Glutamatergic neuron (in vitro differentiated cells): ENCODE results near the gene UCP2. TPM values are rescaled to one million over a fixed set of nuclear protein-coding genes. Genes with fewer than 3 reads are reported as not detected.

Experiments
- DNase-seq: peaks from one replicate; pipeline ENCODE4 v3.0.0; 2022
- H3K27ac Mint-ChIP-seq: one replicate; pipeline ENCODE4 v1.8.0; 2020; ENCODE audit warnings: mild to moderate bottlenecking, mixed read lengths, inconsistent platforms; ENCODE audit not compliant: unreplicated experiment
- H3K27me3 Mint-ChIP-seq: one replicate; pipeline ENCODE4 v1.8.0; 2020; ENCODE audit warnings: mild to moderate bottlenecking, moderate library complexity, mixed read lengths, inconsistent platforms; ENCODE audit not compliant: unreplicated experiment
- H3K36me3 Mint-ChIP-seq: one replicate; pipeline ENCODE4 v1.8.0; 2020; ENCODE audit warnings: mild to moderate bottlenecking, mixed read lengths, inconsistent platforms; ENCODE audit not compliant: unreplicated experiment
- H3K4me1 Mint-ChIP-seq: one replicate; pipeline ENCODE4 v1.8.0; 2020; ENCODE audit warnings: mild to moderate bottlenecking, low read depth, mixed read lengths, inconsistent platforms; ENCODE audit not compliant: unreplicated experiment
- H3K4me3 Mint-ChIP-seq: one replicate; pipeline ENCODE4 v1.8.0; 2020; ENCODE audit warnings: mild to moderate bottlenecking, mixed read lengths, inconsistent platforms; ENCODE audit not compliant: unreplicated experiment
- H3K9me3 Mint-ChIP-seq: one replicate; pipeline ENCODE4 v1.8.0; 2020; ENCODE audit warnings: mild to moderate bottlenecking, moderate library complexity, mixed read lengths, inconsistent platforms; ENCODE audit not compliant: unreplicated experiment
- total RNA-seq: library from RNA; stranded (reverse); fragmentation: NEBNext Ultra II Directional; extraction: Animal tissue kit (Norgen Biotek cat#: 25700); gene quantifications from one replicate; pipeline ENCODE4 v1.2.1, GENCODE V29; 2021; ENCODE audit not compliant: unreplicated experiment
- TF ChIP-seq, protein P1 (sequence below): fragments of 200-600 bp; sonication (generic); IDR thresholded peaks from one replicate; pipeline ENCODE4 v1.5.0; 2021; ENCODE audit not compliant: partially characterized antibody, unreplicated experiment

Gene UCP2
- total RNA-seq, 1 donor from 2014 or later: 91.1 TPM

GRCh38 chr11:73956876-73957653 is 25.6 kb downstream of the UCP2 start:
- Mint-ChIP-seq H3K4me1 (peaks cover 18% of the 10 kb centered on the region), H3K36me3 (no peaks in the 10 kb centered on the region), H3K4me3 (peak overlapping the region; percentile 47), H3K9me3 (peaks cover 7% of the 10 kb centered on the region), H3K27me3 (peaks cover 2% of the 10 kb centered on the region), H3K27ac (no peak overlapping the region)
- peak; percentile 43 for DNase-seq
- TF ChIP-seq, protein P1, sequence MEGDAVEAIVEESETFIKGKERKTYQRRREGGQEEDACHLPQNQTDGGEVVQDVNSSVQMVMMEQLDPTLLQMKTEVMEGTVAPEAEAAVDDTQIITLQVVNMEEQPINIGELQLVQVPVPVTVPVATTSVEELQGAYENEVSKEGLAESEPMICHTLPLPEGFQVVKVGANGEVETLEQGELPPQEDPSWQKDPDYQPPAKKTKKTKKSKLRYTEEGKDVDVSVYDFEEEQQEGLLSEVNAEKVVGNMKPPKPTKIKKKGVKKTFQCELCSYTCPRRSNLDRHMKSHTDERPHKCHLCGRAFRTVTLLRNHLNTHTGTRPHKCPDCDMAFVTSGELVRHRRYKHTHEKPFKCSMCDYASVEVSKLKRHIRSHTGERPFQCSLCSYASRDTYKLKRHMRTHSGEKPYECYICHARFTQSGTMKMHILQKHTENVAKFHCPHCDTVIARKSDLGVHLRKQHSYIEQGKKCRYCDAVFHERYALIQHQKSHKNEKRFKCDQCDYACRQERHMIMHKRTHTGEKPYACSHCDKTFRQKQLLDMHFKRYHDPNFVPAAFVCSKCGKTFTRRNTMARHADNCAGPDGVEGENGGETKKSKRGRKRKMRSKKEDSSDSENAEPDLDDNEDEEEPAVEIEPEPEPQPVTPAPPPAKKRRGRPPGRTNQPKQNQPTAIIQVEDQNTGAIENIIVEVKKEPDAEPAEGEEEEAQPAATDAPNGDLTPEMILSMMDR: no peak

- Mint-ChIP-seq H3K4me1 (peaks cover 4% of the 10 kb centered on the region), H3K27ac (no peak overlapping the region), H3K36me3 (peaks cover 6% of the 10 kb centered on the region), H3K4me3 (peak overlapping the region; percentile 3), H3K9me3 (peaks cover 11% of the 10 kb centered on the region), H3K27me3 (peaks cover 2% of the 10 kb centered on the region)
- no peak for DNase-seq
- TF ChIP-seq, protein P1: no peak
Measured at GRCh38 chr11:73951797-73952196, 30.8 kb downstream of the UCP2 start.

DNA sequence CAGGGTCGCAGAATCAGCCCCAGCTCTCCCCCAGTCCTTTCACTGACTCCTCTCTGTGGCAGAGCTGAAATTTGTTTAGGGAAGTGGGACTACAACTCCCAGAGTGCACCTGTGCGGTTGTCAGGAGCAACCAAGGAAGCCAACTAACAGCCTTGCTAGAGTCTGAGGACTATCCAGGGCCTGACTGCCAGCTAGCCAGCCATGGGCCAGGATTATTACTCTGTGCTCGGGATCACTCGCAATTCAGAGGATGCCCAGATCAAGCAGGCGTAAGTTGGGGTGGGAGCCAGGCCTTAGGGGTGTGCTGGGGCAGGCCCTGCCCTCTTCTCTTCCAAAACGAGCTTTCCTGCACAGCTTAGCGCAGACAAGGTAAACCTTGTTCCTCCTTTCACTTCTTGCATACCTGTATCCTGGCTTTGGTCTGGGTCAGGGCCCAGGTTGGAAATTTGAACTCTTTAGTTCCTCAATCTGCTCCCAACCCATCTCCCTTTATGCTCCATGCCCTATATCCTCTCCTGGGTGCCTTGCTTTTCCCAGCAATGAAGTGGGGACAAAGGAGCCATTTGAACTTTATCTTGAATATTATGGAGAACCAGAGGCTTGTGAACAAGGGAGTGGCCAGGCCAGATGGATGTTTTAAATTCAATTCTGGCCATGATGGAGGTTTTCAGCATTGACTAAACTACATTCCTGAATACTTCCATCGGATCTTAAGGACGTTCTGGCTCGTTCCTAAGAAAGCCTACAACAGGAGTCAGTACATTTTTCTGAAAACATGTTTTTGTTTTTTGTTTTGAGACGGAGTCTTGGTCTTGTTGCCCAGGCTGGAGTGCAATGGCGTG is 31.6 kb downstream of the UCP2 start, which contains the start of gene DNAJB13:
Gene DNAJB13 (plus strand): TSS at position 158 of the 842 bp plus-strand sequence. CDS start 44 bp downstream, at position 202.
- no peak within 1 kb of the TSS for H3K27ac Mint-ChIP-seq
- no peaks in the 10 kb centered on the region for H3K27me3 Mint-ChIP-seq
- H3K4me3 Mint-ChIP-seq: peak within 1 kb of the TSS; percentile 3
- peaks cover 9% of the 10 kb centered on the region for H3K9me3 Mint-ChIP-seq
- DNase-seq: peak; percentile 67
- TF ChIP-seq, protein P1: no peak
- H3K36me3 Mint-ChIP-seq: peaks cover 12% of the 10 kb centered on the region
- H3K4me1 Mint-ChIP-seq: peaks cover 1% of the 10 kb centered on the region

GRCh38 chr11:73949912-73950311 is 32.7 kb downstream of the UCP2 start:
- Mint-ChIP-seq H3K36me3 (peaks cover 12% of the 10 kb centered on the region), H3K27me3 (no peaks in the 10 kb centered on the region), H3K4me1 (no peaks in the 10 kb centered on the region), H3K27ac (no peak overlapping the region), H3K4me3 (no peak overlapping the region), H3K9me3 (peaks cover 8% of the 10 kb centered on the region)
- TF ChIP-seq, protein P1: no peak
- DNase-seq: no peak

DNA sequence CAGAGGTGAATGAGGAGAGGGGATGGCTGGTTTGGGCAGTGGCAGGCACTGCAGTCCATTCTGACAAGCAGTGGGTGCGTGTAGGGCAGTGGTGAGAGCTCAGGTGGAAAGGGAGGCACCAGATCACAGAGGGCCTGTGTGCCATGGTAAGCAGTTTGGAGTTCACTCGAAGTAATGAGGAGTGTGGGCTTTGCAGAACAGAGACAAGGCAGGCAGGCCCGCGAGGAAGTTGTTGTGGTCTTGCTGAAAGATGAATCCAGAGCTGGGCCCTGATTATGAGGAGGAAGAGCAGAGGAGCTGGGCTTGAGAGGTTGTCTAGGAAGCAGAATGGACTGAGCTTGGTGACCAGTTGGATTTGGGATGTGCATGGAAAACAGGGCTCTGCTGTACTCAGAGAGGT is 33.4 kb downstream of the UCP2 start:
- no peak overlapping the region for H3K27ac Mint-ChIP-seq
- H3K9me3 Mint-ChIP-seq: peaks cover 8% of the 10 kb centered on the region
- H3K4me1 Mint-ChIP-seq: no peaks in the 10 kb centered on the region
- H3K36me3 Mint-ChIP-seq: peaks cover 12% of the 10 kb centered on the region
- H3K4me3 Mint-ChIP-seq: no peak overlapping the region
- H3K27me3 Mint-ChIP-seq: no peaks in the 10 kb centered on the region
- no peak for DNase-seq
- TF ChIP-seq, protein P1: no peak
